Gastrocnemius medialis (tissue), 4 donors: Measurements from ENCODE around the gene GIPC3. TPM values are rescaled to one million over a fixed set of nuclear protein-coding genes. Genes with fewer than 3 reads are reported as not detected.

Source experiments
- ATAC-seq, 2 donors: fragments of 150-250 bp; one replicate each; pipeline ENCODE4 v1.9.1; 2016
- DNase-seq, 2 donors: peaks; one replicate each; pipeline ENCODE4 v3.0.0-alpha.2; 2019
- H3K27ac ChIP-seq, 4 donors: fragments of 200-600 bp; sonication (generic); 1 replicate in 1 of 4; 2 replicates in 3 of 4; pipeline ENCODE4 v1.5.1; 2016 to 2018; ENCODE audit warnings: mild to moderate bottlenecking in 2 of 4, moderate library complexity in 1 of 4
- H3K27me3 ChIP-seq, 3 donors: fragments of 200-600 bp; sonication (generic) in 2 of 3; 1 replicate in 1 of 3; 2 replicates in 2 of 3; pipeline versions ENCODE4 v1.5.1 to v1.6.0; 2016 to 2019; ENCODE audit warnings: mild to moderate bottlenecking in 1 of 3, moderate library complexity in 1 of 3
- H3K36me3 ChIP-seq, 2 donors: fragments of 200-600 bp; sonication (generic) in 1 of 2; one replicate each; pipeline ENCODE4 v1.5.1; 2017 to 2018
- H3K4me1 ChIP-seq, 2 donors: fragments of 200-600 bp; sonication (generic) in 1 of 2; one replicate each; pipeline ENCODE4 v1.5.1; 2016 to 2017; ENCODE audit warnings: mild to moderate bottlenecking in 2 of 2
- H3K4me3 ChIP-seq, 4 donors: fragments of 200-600 bp; sonication (generic) in 3 of 4; 1 replicate in 1 of 4; 2 replicates in 3 of 4; pipeline ENCODE4 v1.5.1; 2016 to 2019; ENCODE audit warnings: mild to moderate bottlenecking in 2 of 4
- H3K9me3 ChIP-seq, 3 donors: fragments of 200-600 bp; sonication (generic) in 2 of 3; 1 replicate in 1 of 3; 2 replicates in 2 of 3; pipeline ENCODE4 v1.5.1; 2016 to 2019
- POLR2A ChIP-seq, 2 donors: fragments of 450-650 bp; IDR thresholded peaks; one replicate each; pipeline ENCODE4 v1.6.1; 2017; ENCODE audit warnings: antibody characterized with exemption in 2 of 2, mild to moderate bottlenecking in 2 of 2, moderate library complexity in 2 of 2
- in situ Hi-C, 4 donors: fragments of 200-750 bp; cut with MboI; loops; one replicate each; pipeline versions ENCODE4 v1.15.0 to v1.8.0; 2017; ENCODE audit warnings: low sequenced_read_pairs in 4 of 4
- intact Hi-C: fragments of 100-400 bp; cut with DNase I; formaldehyde crosslinking; loops from one replicate; pipeline ENCODE4 v1.15.1; 2023; ENCODE audit warnings: low total_unique reads
- total RNA-seq, 4 donors: library from RNA; depleted of rRNA; stranded (reverse); fragments of >200 nt; gene quantifications; one replicate each; pipeline versions ENCODE4 v1.1.0 to v1.2.3, GENCODE V29; 2016
- TF ChIP-seq, protein P1 (sequence below), 5 experiments: fragments of 450-650 bp in 3 of 5; fragments of 200-600 bp in 2 of 5; sonication (generic) in 2 of 5; IDR thresholded peaks in 4 of 5; conservative IDR thresholded peaks in 1 of 5; 1 replicate in 4 of 5; 2 replicates in 1 of 5; pipeline ENCODE4 v1.5.1; 2016 to 2019; ENCODE audit warnings: antibody characterized with exemption in 5 of 5, mild to moderate bottlenecking in 3 of 5, moderate library complexity in 3 of 5

GIPC3 gene
- total RNA-seq, 4 donors from 2014 or later = 0.15 to 1.1 (median 0.33) TPM

GRCh38 chr19:3614858-3615505 is 29.7 kb downstream of the GIPC3 start:
- in situ Hi-C loops = no loop called here
- H3K36me3 ChIP-seq = peaks cover 3 to 40% of the 10 kb centered on the region in 2 donors

GRCh38 chr19:3615524-3616135 is 30.4 kb downstream of the GIPC3 start:
- Histone ChIP-seq H3K27me3 (no peaks in the 10 kb centered on the region), H3K4me3 (no peak overlapping the region), H3K9me3 (no peaks in the 10 kb centered on the region), H3K4me1 (peaks cover 0 to 4% of the 10 kb centered on the region in 2 donors), H3K27ac (no peak overlapping the region), H3K36me3 (peaks cover 3 to 36% of the 10 kb centered on the region in 2 donors)
- in situ Hi-C loops (no loop called here), intact Hi-C loops (loop anchor here (5.0 kb wide), 1 partner anchor 313 kb away; no protein-coding TSS in a partner anchor)
- TF ChIP-seq POLR2A (IDR thresholded peaks at IDR 0.05) = no peak
- TF ChIP-seq, protein P1, sequence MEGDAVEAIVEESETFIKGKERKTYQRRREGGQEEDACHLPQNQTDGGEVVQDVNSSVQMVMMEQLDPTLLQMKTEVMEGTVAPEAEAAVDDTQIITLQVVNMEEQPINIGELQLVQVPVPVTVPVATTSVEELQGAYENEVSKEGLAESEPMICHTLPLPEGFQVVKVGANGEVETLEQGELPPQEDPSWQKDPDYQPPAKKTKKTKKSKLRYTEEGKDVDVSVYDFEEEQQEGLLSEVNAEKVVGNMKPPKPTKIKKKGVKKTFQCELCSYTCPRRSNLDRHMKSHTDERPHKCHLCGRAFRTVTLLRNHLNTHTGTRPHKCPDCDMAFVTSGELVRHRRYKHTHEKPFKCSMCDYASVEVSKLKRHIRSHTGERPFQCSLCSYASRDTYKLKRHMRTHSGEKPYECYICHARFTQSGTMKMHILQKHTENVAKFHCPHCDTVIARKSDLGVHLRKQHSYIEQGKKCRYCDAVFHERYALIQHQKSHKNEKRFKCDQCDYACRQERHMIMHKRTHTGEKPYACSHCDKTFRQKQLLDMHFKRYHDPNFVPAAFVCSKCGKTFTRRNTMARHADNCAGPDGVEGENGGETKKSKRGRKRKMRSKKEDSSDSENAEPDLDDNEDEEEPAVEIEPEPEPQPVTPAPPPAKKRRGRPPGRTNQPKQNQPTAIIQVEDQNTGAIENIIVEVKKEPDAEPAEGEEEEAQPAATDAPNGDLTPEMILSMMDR (IDR thresholded peaks at IDR 0.05 in 4 of 5, conservative IDR thresholded peaks at IDR 0.05 in 1 of 5) = no peak
- ATAC-seq (no peak), DNase-seq (no peak)

More at GRCh38 chr19:3614858-3615505, 29.7 kb downstream of the GIPC3 start:
- Histone ChIP-seq H3K27ac (no peak overlapping the region), H3K27me3 (no peaks in the 10 kb centered on the region), H3K4me1 (peaks cover 0 to 4% of the 10 kb centered on the region in 2 donors), H3K9me3 (no peaks in the 10 kb centered on the region), H3K4me3 (no peak overlapping the region)
- intact Hi-C loops = loop anchor here (5.0 kb wide), 1 partner anchor 313 kb away; no protein-coding TSS in a partner anchor
- no peak for TF ChIP-seq POLR2A (IDR thresholded peaks at IDR 0.05)
- TF ChIP-seq, protein P1 (IDR thresholded peaks at IDR 0.05 in 4 of 5, conservative IDR thresholded peaks at IDR 0.05 in 1 of 5) = no peak
- ATAC-seq = no peak
- DNase-seq = no peak

GRCh38 chr19:3617463-3617862 is 32.2 kb downstream of the GIPC3 start:
- no peak for TF ChIP-seq POLR2A (IDR thresholded peaks at IDR 0.05)
- TF ChIP-seq, protein P1 (IDR thresholded peaks at IDR 0.05 in 4 of 5, conservative IDR thresholded peaks at IDR 0.05 in 1 of 5) = no peak
- Histone ChIP-seq H3K4me3 (peak overlapping the region in 3 of 4 donors; percentile 5 to 31 (median 17)), H3K36me3 (peaks cover 0 to 29% of the 10 kb centered on the region in 2 donors), H3K9me3 (no peaks in the 10 kb centered on the region), H3K4me1 (peaks cover 0 to 4% of the 10 kb centered on the region in 2 donors), H3K27ac (peak overlapping the region in 3 of 4 donors; percentile 43 to 65 (median 62)), H3K27me3 (no peaks in the 10 kb centered on the region)
- intact Hi-C loops = loop anchor here (5.0 kb wide), 1 partner anchor 315 kb away; no protein-coding TSS in a partner anchor
- no peak for ATAC-seq
- no peak for DNase-seq
- in situ Hi-C loops = no loop called here

GRCh38 chr19:3618144-3618810 is 33.0 kb downstream of the GIPC3 start:
- DNase-seq = peak in 1 of 2 donors; percentile 65
- H3K27me3 ChIP-seq = no peaks in the 10 kb centered on the region
- peak overlapping the region; percentile 5 to 65 (median 52) for H3K27ac ChIP-seq
- in situ Hi-C loops = no loop called here
- intact Hi-C loops = loop anchor here (2.0 to 5.0 kb wide), 3 partner anchors 31 to 316 kb away; no protein-coding TSS in a partner anchor
- peak overlapping the region in 3 of 4 donors; percentile 25 to 31 (median 28) for H3K4me3 ChIP-seq
- no peak for TF ChIP-seq POLR2A (IDR thresholded peaks at IDR 0.05)
- TF ChIP-seq, protein P1 (IDR thresholded peaks at IDR 0.05 in 4 of 5, conservative IDR thresholded peaks at IDR 0.05 in 1 of 5) = peak; percentile 87 to 96 (median 95)
- H3K4me1 ChIP-seq = peaks cover 0 to 4% of the 10 kb centered on the region in 2 donors
- ATAC-seq = peak; percentile 77
- H3K36me3 ChIP-seq = peaks cover 0 to 24% of the 10 kb centered on the region in 2 donors
- H3K9me3 ChIP-seq = no peaks in the 10 kb centered on the region
